HCT116 (cell line): ENCODE measurements around the gene FGF16. TPM values are rescaled to one million over a fixed set of nuclear protein-coding genes. Genes with fewer than 3 reads are reported as not detected.

Source experiments
- ATAC-seq: fragments of 200-7000 bp; cut with Tn5 transposase; 2 replicates; pipeline ENCODE4 v1.9.1; 2020; ENCODE audit warnings: mild to moderate bottlenecking, moderate library complexity
- BruUV-seq: library from RNA; stranded (reverse); fragments of 400-500 nt; replicated peaks from 2 replicates; lab custom pipeline; 2021; lab: Mats Ljungman, UMichigan
- CTCF ChIA-PET: fragments of 300-600 bp; sonication (Branson Sonifier 250); formaldehyde crosslinking; loops from one replicate; lab custom pipeline; 2021; ENCODE audit warnings: antibody characterized with exemption; lab: Charles Lee
- POLR2A ChIA-PET: fragments of 300-600, 350-600 bp; sonication (Branson Sonifier 250); formaldehyde crosslinking; loops from one replicate; lab custom pipeline; 2021; ENCODE audit warnings: antibody characterized with exemption; lab: Charles Lee
- RAD21 ChIA-PET, 2 experiments: fragments of 300-600 bp; sonication (Branson Sonifier 250); formaldehyde crosslinking; loops; one replicate each; lab custom pipeline; 2023; ENCODE audit warnings: low total read pairs in 2 of 2; ENCODE audit not compliant: uncharacterized antibody in 2 of 2, unreplicated experiment in 2 of 2, low non-redundant PET in 1 of 2; lab: Charles Lee
- DNase-seq: peaks from one replicate; pipeline ENCODE4 v3.0.0-alpha.2; 2010; ENCODE audit warnings: low read depth, low spot score
- H2AFZ ChIP-seq: fragments of 200-600 bp; shearing (Covaris generic), sonication (generic); 2 replicates; pipeline ENCODE4 v1.6.1; 2017; ENCODE audit warnings: low read depth, mixed run types, mixed read lengths, antibody characterized with exemption, low read length; ENCODE audit not compliant: poor library complexity, severe bottlenecking
- H3K27ac ChIP-seq: 2 replicates; pipeline ENCODE4 v1.5.1; 2012; ENCODE audit warnings: low read depth, low read length
- H3K27me3 ChIP-seq: fragments of 200-600 bp; sonication (generic); 2 replicates; pipeline ENCODE4 v1.6.1; 2016; ENCODE audit warnings: mixed run types, low read length, mixed read lengths; ENCODE audit not compliant: insufficient read depth
- H3K36me3 ChIP-seq, 2 experiments: fragments of 200-500 bp in 1 of 2; fragments of 200-600 bp in 1 of 2; sonication (Bioruptor generic) in 1 of 2; sonication (generic) in 1 of 2; 2 replicates each; pipeline versions ENCODE4 v1.5.1 to v1.6.1; 2014 to 2016; ENCODE audit warnings: low read length in 2 of 2, inconsistent platforms in 1 of 2, mixed read lengths in 1 of 2, mixed run types in 1 of 2; ENCODE audit not compliant: insufficient read depth in 2 of 2, control insufficient read depth in 1 of 2
- H3K4me1 ChIP-seq, 2 experiments: fragments of 200-600 bp in 1 of 2; sonication (generic) in 1 of 2; 2 replicates each; pipeline versions ENCODE4 v1.5.1 to v1.6.1; 2012 to 2017; ENCODE audit warnings: low read length in 2 of 2, inconsistent platforms in 1 of 2, mild to moderate bottlenecking in 1 of 2, mixed read lengths in 1 of 2, mixed run types in 1 of 2, moderate library complexity in 1 of 2; ENCODE audit not compliant: insufficient read depth in 2 of 2, control insufficient read depth in 1 of 2
- H3K4me2 ChIP-seq: fragments of 200-600 bp; sonication (generic); 2 replicates; pipeline ENCODE4 v1.6.1; 2017; ENCODE audit warnings: mixed run types, low read length, mixed read lengths
- H3K4me3 ChIP-seq, 2 experiments: fragments of 200-600 bp in 1 of 2; sonication (generic) in 1 of 2; replicated peaks in 1 of 2; 2 replicates each; pipeline ENCODE4 v1.5.1; 2011 to 2016; ENCODE audit warnings: low read length in 2 of 2, control low read depth in 1 of 2, low read depth in 1 of 2, mild to moderate bottlenecking in 1 of 2, mixed read lengths in 1 of 2, mixed run types in 1 of 2
- H3K79me2 ChIP-seq: fragments of 200-600 bp; sonication (generic); 2 replicates; pipeline ENCODE4 v1.6.1; 2017; ENCODE audit warnings: mild to moderate bottlenecking, mixed run types, low read length, moderate library complexity, mixed read lengths; ENCODE audit not compliant: insufficient read depth
- H3K9ac ChIP-seq: fragments of 200-600 bp; sonication (generic); 2 replicates; pipeline ENCODE4 v1.6.1; 2016; ENCODE audit warnings: low read length, mixed read lengths
- H3K9me2 ChIP-seq: fragments of 200-600 bp; sonication (generic), shearing (Covaris generic); 2 replicates; pipeline ENCODE4 v1.6.1; 2017; ENCODE audit warnings: mixed run types, mild to moderate bottlenecking, moderate library complexity; ENCODE audit not compliant: insufficient read depth
- H3K9me3 ChIP-seq, 2 experiments: fragments of 200-500 bp in 1 of 2; fragments of 200-600 bp in 1 of 2; sonication (Bioruptor generic) in 1 of 2; sonication (generic) in 1 of 2; 2 replicates each; pipeline ENCODE4 v1.6.1; 2014 to 2017; ENCODE audit warnings: low read length in 2 of 2, mixed read lengths in 2 of 2, inconsistent platforms in 1 of 2, low read depth in 1 of 2, mild to moderate bottlenecking in 1 of 2, mixed run types in 1 of 2, moderate library complexity in 1 of 2; ENCODE audit not compliant: control insufficient read depth in 1 of 2, insufficient read depth in 1 of 2
- H4K20me1 ChIP-seq: fragments of 200-600 bp; sonication (generic), shearing (Covaris generic); 2 replicates; pipeline ENCODE4 v1.6.1; 2017; ENCODE audit warnings: mixed run types, mild to moderate bottlenecking, moderate library complexity; ENCODE audit not compliant: insufficient read depth
- ATF3 ChIP-seq: IDR thresholded peaks from 2 replicates; pipeline ENCODE4 v1.6.1; 2012
- CBX3 ChIP-seq: IDR thresholded peaks from 2 replicates; pipeline ENCODE4 v1.6.1; 2012; ENCODE audit warnings: low read depth
- CEBPB ChIP-seq: IDR thresholded peaks from 2 replicates; pipeline ENCODE4 v1.6.1; 2012; ENCODE audit warnings: low read depth
- EGR1 ChIP-seq: IDR thresholded peaks from 2 replicates; pipeline ENCODE4 v1.6.1; 2012; ENCODE audit warnings: low read depth
- ELF1 ChIP-seq: IDR thresholded peaks from 2 replicates; pipeline ENCODE4 v1.6.1; 2012; ENCODE audit warnings: low read depth, borderline replicate concordance
- EZH2 ChIP-seq: fragments of 200-600 bp; sonication (generic); IDR thresholded peaks from 2 replicates; pipeline ENCODE4 v1.6.1; 2017; ENCODE audit warnings: antibody characterized with exemption, mixed run types
- EZH2phosphoT487 ChIP-seq: fragments of 200-600 bp; IDR thresholded peaks from 2 replicates; pipeline ENCODE4 v1.6.1; 2018; ENCODE audit warnings: antibody characterized with exemption, borderline replicate concordance
- FOSL1 ChIP-seq: IDR thresholded peaks from 2 replicates; pipeline ENCODE4 v1.6.1; 2012; ENCODE audit warnings: low read depth
- JUND ChIP-seq: IDR thresholded peaks from 2 replicates; pipeline ENCODE4 v1.6.1; 2012
- MAX ChIP-seq: IDR thresholded peaks from 2 replicates; pipeline ENCODE4 v1.6.1; 2012
- POLR2AphosphoS5 ChIP-seq: IDR thresholded peaks from 2 replicates; pipeline ENCODE4 v1.6.1; 2011; ENCODE audit warnings: mild to moderate bottlenecking, low read depth, low read length, moderate library complexity
- RAD21 ChIP-seq: IDR thresholded peaks from 2 replicates; pipeline ENCODE4 v1.6.1; 2012; ENCODE audit warnings: low read depth, mild to moderate bottlenecking
- SP1 ChIP-seq: IDR thresholded peaks from 2 replicates; pipeline ENCODE4 v1.6.1; 2012; ENCODE audit warnings: low read depth
- SRF ChIP-seq: IDR thresholded peaks from 2 replicates; pipeline ENCODE4 v1.6.1; 2012; ENCODE audit warnings: low read depth
- YY1 ChIP-seq: IDR thresholded peaks from 2 replicates; pipeline ENCODE4 v1.6.1; 2011; ENCODE audit warnings: low read length, low read depth, moderate library complexity, mild to moderate bottlenecking; ENCODE audit not compliant: insufficient replicate concordance; ENCODE audit errors: extremely low read depth
- ZFX ChIP-seq: fragments of 450-650 bp; IDR thresholded peaks from 2 replicates; pipeline ENCODE4 v1.6.1; 2017
- intact Hi-C: fragments of 100-400 bp; cut with micrococcal nuclease; formaldehyde crosslinking; loops from 2 replicates; pipeline ENCODE4 v1.10.0; 2022
- total RNA-seq: library from RNA; stranded (reverse); gene quantifications from one replicate; pipeline ENCODE4 v1.2.1, GENCODE V29; 2021; ENCODE audit not compliant: unreplicated experiment
- TF ChIP-seq, protein P1 (sequence below): IDR thresholded peaks from 2 replicates; pipeline ENCODE4 v1.6.1; 2011; ENCODE audit warnings: mild to moderate bottlenecking, low read length, moderate library complexity; ENCODE audit not compliant: insufficient replicate concordance; ENCODE audit errors: extremely low read depth
- TF ChIP-seq, protein P2 (sequence below): IDR thresholded peaks from 2 replicates; pipeline ENCODE4 v1.6.1; 2012; ENCODE audit warnings: low read depth
- TF ChIP-seq, protein P3 (sequence below), 3 experiments: fragments of 200-600 bp in 1 of 3; sonication (generic) in 1 of 3; IDR thresholded peaks in 2 of 3; conservative IDR thresholded peaks in 1 of 3; 2 replicates each; pipeline ENCODE4 v1.5.1; 2012 to 2017; ENCODE audit warnings: low read depth in 2 of 3, low read length in 2 of 3, antibody characterized with exemption in 1 of 3, borderline replicate concordance in 1 of 3, control low read depth in 1 of 3, mild to moderate bottlenecking in 1 of 3, mixed read lengths in 1 of 3, mixed run types in 1 of 3, moderate library complexity in 1 of 3; ENCODE audit not compliant: insufficient read depth in 1 of 3

FGF16 gene
- total RNA-seq, 1 experiment from 2014 or later: not detected

DNA sequence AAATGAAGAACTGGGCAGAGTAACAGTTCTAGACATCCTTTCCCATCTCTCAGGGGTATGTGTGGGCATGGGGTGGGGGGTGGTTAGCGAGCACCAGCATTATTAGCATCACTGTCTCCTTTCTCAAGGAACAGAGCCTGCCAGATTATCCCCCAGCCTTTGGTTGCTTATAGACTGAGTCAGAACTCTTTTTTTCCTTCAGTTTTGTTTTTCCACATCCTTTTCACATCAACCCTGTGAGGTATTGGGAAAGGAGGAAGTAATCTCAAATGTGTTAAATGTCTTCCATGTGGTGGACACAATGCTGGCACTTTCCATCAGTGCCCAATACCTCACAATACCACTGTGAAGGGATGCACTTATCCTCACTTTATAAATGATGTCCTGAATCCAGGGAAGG lies 3.1 kb upstream of the FGF16 start:
- ChIA-PET CTCF (no interaction called here), RAD21 (no interaction called here)
- H3K36me3 ChIP-seq: no peaks in the 10 kb centered on the region
- BruUV-seq: no TSS peak
- intact Hi-C loops: no loop called here
- H3K79me2 ChIP-seq: no peaks in the 10 kb centered on the region
- TF ChIP-seq SRF (no peak), ELF1 (no peak), ATF3 (no peak), JUND (no peak), FOSL1 (no peak), CEBPB (no peak), CBX3 (no peak), YY1 (no peak), ZFX (no peak), MAX (no peak), EGR1 (no peak), EZH2 (no peak), RAD21 (no peak), SP1 (no peak), EZH2phosphoT487 (no peak), POLR2AphosphoS5 (no peak)
- TF ChIP-seq, protein P1, sequence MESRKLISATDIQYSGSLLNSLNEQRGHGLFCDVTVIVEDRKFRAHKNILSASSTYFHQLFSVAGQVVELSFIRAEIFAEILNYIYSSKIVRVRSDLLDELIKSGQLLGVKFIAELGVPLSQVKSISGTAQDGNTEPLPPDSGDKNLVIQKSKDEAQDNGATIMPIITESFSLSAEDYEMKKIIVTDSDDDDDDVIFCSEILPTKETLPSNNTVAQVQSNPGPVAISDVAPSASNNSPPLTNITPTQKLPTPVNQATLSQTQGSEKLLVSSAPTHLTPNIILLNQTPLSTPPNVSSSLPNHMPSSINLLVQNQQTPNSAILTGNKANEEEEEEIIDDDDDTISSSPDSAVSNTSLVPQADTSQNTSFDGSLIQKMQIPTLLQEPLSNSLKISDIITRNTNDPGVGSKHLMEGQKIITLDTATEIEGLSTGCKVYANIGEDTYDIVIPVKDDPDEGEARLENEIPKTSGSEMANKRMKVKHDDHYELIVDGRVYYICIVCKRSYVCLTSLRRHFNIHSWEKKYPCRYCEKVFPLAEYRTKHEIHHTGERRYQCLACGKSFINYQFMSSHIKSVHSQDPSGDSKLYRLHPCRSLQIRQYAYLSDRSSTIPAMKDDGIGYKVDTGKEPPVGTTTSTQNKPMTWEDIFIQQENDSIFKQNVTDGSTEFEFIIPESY: no peak
- TF ChIP-seq, protein P2, sequence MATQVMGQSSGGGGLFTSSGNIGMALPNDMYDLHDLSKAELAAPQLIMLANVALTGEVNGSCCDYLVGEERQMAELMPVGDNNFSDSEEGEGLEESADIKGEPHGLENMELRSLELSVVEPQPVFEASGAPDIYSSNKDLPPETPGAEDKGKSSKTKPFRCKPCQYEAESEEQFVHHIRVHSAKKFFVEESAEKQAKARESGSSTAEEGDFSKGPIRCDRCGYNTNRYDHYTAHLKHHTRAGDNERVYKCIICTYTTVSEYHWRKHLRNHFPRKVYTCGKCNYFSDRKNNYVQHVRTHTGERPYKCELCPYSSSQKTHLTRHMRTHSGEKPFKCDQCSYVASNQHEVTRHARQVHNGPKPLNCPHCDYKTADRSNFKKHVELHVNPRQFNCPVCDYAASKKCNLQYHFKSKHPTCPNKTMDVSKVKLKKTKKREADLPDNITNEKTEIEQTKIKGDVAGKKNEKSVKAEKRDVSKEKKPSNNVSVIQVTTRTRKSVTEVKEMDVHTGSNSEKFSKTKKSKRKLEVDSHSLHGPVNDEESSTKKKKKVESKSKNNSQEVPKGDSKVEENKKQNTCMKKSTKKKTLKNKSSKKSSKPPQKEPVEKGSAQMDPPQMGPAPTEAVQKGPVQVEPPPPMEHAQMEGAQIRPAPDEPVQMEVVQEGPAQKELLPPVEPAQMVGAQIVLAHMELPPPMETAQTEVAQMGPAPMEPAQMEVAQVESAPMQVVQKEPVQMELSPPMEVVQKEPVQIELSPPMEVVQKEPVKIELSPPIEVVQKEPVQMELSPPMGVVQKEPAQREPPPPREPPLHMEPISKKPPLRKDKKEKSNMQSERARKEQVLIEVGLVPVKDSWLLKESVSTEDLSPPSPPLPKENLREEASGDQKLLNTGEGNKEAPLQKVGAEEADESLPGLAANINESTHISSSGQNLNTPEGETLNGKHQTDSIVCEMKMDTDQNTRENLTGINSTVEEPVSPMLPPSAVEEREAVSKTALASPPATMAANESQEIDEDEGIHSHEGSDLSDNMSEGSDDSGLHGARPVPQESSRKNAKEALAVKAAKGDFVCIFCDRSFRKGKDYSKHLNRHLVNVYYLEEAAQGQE: no peak
- TF ChIP-seq, protein P3, sequence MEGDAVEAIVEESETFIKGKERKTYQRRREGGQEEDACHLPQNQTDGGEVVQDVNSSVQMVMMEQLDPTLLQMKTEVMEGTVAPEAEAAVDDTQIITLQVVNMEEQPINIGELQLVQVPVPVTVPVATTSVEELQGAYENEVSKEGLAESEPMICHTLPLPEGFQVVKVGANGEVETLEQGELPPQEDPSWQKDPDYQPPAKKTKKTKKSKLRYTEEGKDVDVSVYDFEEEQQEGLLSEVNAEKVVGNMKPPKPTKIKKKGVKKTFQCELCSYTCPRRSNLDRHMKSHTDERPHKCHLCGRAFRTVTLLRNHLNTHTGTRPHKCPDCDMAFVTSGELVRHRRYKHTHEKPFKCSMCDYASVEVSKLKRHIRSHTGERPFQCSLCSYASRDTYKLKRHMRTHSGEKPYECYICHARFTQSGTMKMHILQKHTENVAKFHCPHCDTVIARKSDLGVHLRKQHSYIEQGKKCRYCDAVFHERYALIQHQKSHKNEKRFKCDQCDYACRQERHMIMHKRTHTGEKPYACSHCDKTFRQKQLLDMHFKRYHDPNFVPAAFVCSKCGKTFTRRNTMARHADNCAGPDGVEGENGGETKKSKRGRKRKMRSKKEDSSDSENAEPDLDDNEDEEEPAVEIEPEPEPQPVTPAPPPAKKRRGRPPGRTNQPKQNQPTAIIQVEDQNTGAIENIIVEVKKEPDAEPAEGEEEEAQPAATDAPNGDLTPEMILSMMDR (IDR thresholded peaks at IDR 0.05 in 2 of 3, conservative IDR thresholded peaks at IDR 0.05 in 1 of 3; ENCODE audit: borderline replicate concordance in 1 of 3, insufficient read depth in 1 of 3, low read depth in 2 of 3, low read length in 2 of 3): no peak
- TF ChIP-seq, all 23 proteins: peak for 0
- Histone ChIP-seq H2AFZ (no peak overlapping the region), H3K9me3 (no peaks in the 10 kb centered on the region), H3K9ac (no peak overlapping the region), H3K27me3 (no peaks in the 10 kb centered on the region), H3K27ac (no peak overlapping the region), H3K4me3 (no peak overlapping the region), H3K4me2 (no peak overlapping the region), H4K20me1 (no peaks in the 10 kb centered on the region), H3K9me2 (no peaks in the 10 kb centered on the region), H3K4me1 (peaks cover 3 to 10% of the 10 kb centered on the region in 2 experiments; a peak in 2 of 4 replicates)
- POLR2A ChIA-PET: no interaction called here
- ATAC-seq: no peak
- DNase-seq: no peak
